ENCODE results near the gene SLC6A18. TPM values are rescaled to one million over a fixed set of nuclear protein-coding genes. Genes with fewer than 3 reads are reported as not detected.
"Not testable (repeated sequence)": the region's sequence is repeated elsewhere in the genome, so short reads cannot be mapped to it uniquely, and the experiment has no call there.

The SLC6A18 gene
- total RNA-seq, 1 experiment from 2014 or later: not detected

DNA sequence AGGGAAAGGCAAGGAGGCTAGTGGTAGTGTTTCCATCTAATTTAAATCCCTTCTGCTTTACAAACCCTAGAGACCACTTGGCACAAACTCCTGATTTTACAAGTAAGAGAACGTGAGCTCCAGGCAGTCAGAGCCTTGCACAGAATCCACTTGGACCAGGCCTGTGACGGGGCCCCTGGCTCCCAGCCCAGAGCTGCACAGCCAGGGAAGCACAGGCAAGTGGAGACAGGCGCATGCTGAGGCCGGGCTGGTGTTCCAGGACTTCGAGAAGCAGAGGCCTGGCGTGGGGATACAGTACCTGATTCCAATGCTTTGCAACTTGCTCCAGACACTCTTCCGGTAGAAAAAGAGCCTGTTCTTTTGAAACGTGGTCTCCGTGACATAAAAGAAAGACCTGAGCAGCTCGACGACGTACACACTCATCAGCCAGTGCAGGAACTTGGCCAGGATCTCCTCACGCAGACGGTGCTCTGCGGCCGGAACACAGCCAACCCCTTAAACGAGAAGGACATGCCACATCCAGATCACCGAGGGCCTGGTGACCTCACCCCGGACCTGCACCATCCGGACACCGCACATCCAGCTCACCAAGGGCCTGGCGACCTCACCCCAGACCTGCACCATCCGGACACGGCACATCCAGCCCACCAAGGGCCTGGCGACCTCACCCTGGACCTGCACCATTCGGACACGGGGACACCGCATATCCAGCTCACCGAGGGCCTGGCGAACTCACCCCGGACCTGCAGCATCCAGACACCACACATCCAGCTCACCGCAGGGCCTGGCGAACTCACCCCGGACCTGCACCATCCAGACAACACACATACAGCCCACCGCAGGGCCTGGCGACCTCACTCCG is 57.2 kb downstream of the SLC6A18 start:
- Histone ChIP-seq H3K27ac (no peak overlapping the region), H3K36me3 (peaks cover 30% of the 10 kb centered on the region), H3K27me3 (replicated peaks) (peaks cover 24% of the 10 kb centered on the region), H3K4me3 (no peak overlapping the region), H3K4me1 (replicated peaks) (no peaks in the 10 kb centered on the region), H3K9me3 (replicated peaks) (peaks cover 6% of the 10 kb centered on the region; the same call in 1 of the 2 replicates)
- DNase-seq (ENCODE audit: low read depth in 1 of 2, low spot score in 2 of 2): peak in 1 of 2 experiments; percentile 45

DNA sequence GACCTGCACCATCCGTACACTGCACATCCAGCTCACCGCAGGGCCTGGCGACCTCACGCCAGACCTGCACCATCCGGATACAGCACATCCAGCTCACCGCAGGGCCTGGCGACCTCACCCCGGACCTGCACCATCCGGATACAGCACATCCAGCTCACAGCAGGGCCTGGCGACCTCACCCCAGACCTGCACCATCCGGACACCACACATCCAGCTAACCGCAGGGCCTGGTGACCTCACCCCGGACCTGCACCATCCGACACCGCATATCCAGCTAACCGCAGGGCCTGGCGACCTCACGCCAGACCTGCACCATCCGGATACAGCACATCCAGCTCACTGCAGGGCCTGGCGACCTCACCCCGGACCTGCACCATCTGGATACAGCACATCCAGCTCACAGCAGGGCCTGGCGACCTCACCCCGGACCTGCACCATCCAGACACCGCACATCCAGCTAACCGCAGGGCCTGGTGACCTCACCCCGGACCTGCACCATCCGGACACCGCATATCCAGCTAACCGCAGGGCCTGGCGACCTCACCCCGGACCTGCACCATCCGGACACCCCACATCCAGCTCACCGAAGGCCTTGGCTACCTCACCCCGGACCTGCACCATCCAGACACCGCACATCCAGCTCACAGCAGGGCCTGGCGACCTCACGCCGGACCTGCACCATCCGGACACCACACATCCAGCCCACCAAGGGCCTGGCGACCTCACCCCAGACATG is 58.0 kb downstream of the SLC6A18 start:
- not testable (repeated sequence) for H3K27ac ChIP-seq; DNase-seq (ENCODE audit: low read depth in 1 of 2, low spot score in 2 of 2); H3K9me3 ChIP-seq (replicated peaks); H3K4me3 ChIP-seq; H3K4me1 ChIP-seq (replicated peaks)
- peaks cover 28% of the 10 kb centered on the region for H3K27me3 ChIP-seq (replicated peaks)
- H3K36me3 ChIP-seq: peaks cover 27% of the 10 kb centered on the region

DNA sequence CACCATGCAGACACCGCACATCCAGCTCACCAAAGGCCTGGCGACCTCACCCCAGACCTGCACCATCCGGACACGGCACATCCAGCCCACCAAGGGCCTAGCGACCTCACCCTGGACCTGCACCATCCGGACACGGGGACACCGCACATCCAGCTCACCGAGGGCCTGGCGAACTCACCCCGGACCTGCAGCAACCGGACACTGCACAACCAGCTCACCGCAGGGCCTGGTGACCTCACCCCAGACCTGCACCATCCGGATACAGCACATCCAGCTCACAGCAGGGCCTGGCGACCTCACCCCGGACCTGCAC is 58.5 kb downstream of the SLC6A18 start:
- not testable (repeated sequence) for H3K9me3 ChIP-seq (replicated peaks); H3K27ac ChIP-seq
- peaks cover 28% of the 10 kb centered on the region for H3K27me3 ChIP-seq (replicated peaks)

DNA sequence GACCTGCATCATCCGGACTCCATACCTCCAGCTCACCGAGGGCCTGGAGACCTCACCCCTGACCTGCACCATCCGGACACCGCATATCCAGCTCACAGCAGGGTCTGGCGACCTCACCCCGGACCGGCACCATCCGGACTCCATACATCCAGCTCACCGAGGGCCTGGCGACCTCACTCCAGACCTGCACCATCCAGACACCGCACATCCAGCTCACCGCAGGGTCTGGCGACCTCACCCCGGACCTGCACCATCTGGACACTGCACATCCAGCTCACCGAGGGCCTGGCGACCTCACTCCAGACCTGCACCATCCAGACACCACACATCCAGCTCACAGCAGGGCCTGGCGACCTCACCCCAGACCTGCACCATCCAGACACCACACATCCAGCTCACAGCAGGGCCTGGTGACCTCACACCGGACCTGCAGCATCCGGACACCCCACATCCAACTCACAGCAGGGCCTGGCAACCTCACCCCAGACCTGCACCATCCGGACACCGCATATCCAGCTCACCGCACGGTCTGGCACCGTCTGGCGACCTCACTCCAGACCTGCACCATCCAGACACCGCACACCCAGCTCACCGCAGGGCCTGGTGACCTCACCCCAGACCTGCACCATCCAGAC is 59.3 kb downstream of the SLC6A18 start:
- not testable (repeated sequence) for DNase-seq (ENCODE audit: low read depth in 1 of 2, low spot score in 2 of 2); H3K4me1 ChIP-seq (replicated peaks); H3K4me3 ChIP-seq; H3K27ac ChIP-seq
- H3K27me3 ChIP-seq (replicated peaks): peaks cover 28% of the 10 kb centered on the region
- H3K36me3 ChIP-seq: peaks cover 25% of the 10 kb centered on the region
- H3K9me3 ChIP-seq (replicated peaks): peaks cover 11% of the 10 kb centered on the region; the same call in 1 of the 2 replicates

More for the DNA sequence above, 58.5 kb downstream of the SLC6A18 start:
- DNase-seq (ENCODE audit: low read depth in 1 of 2, low spot score in 2 of 2); H3K4me3 ChIP-seq; H3K4me1 ChIP-seq (replicated peaks): not testable (repeated sequence)
- H3K36me3 ChIP-seq: peaks cover 29% of the 10 kb centered on the region

DNA sequence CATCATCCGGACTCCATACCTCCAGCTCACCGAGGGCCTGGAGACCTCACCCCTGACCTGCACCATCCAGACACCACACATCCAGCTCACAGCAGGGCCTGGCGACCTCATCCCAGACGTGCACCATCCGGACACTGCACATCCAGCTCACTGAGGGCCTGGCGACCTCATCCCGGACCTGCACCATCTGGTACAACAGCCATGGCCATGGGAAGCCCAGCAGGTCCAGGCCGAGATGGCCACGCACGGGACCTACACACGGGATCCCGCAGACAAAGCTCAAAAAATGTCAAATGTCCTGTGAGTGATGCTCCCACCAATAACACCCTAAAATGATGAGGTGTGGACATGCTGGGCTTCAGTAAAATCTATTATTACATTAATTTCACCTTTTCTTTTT is 60.0 kb downstream of the SLC6A18 start:
- no peak overlapping the region for H3K27ac ChIP-seq
- H3K4me3 ChIP-seq: no peak overlapping the region
- DNase-seq (ENCODE audit: low read depth in 1 of 2, low spot score in 2 of 2): peak in 1 of 2 experiments; percentile 52
- peaks cover 24% of the 10 kb centered on the region for H3K27me3 ChIP-seq (replicated peaks)
- peaks cover 6% of the 10 kb centered on the region; the same call in 1 of the 2 replicates for H3K9me3 ChIP-seq (replicated peaks)
- H3K36me3 ChIP-seq: peaks cover 18% of the 10 kb centered on the region
- H3K4me1 ChIP-seq (replicated peaks): no peaks in the 10 kb centered on the region

DNA sequence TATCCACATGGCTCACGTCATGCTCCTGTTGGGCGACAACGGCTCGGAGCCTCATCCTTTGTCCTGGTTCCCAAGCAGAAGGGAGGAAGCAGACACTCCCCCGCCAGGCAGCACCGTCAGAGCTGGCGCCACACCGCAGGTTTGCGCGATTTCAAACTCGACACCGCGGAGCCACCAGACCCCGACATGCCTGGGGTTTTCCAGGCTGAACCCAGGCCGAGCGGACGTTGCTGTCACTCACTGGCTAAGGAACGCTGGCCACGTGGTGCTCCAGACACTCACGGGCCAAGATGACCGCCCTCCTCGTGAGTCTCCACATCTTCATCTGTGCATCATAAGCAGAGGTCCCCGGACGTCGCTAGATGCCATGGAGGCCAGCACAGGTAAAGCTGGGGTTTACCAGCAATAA is 60.7 kb downstream of the SLC6A18 start:
- H3K4me3 ChIP-seq: no peak overlapping the region
- DNase-seq (ENCODE audit: low read depth in 1 of 2, low spot score in 2 of 2): peak in 1 of 2 experiments; percentile 53
- H3K27ac ChIP-seq: no peak overlapping the region
- H3K36me3 ChIP-seq: peaks cover 12% of the 10 kb centered on the region
- peaks cover 5% of the 10 kb centered on the region; the same call in 1 of the 2 replicates for H3K9me3 ChIP-seq (replicated peaks)
- no peaks in the 10 kb centered on the region for H3K4me1 ChIP-seq (replicated peaks)
- H3K27me3 ChIP-seq (replicated peaks): peaks cover 19% of the 10 kb centered on the region

DNA sequence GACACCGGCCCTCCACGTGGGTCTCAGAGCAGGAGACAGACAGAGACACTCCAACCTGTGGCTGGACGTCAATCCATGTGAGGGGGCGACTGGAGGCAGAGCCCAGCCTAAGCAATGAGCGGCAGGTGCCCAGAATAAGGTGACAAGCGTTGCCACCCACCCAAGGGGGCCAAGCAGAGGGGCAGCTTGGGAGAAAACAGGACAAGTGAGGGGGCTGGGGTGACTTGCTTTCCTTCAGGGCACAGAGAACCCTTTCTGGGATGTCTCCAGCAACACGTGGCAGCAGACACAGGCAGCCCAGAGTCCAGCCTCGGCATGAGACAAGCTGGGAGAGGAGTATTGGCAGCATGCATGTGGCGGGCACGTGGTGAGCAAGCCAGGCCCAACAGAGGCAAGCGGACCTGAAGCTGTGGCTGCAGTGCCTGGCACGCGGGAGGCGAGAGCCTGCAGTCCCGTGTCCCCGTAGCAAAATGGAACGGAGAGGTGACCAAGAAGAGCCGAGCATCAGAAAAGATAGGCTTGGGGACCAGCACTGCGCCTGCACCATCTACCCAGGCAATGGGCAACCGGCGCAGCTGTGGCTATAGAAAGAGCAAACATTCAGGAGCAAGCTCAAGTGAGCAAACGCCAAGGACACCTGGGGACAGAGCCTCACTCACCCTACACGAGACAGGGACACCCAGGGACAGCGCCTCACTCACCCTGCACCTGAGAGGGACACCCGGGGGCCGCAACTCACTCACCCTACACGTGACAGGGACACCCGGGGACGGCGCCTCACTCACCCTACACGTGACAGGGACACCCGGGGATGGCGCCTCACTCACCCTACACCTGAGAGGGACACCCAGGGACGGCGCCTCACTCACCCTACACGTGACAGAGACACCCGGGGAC is 63.5 kb downstream of the SLC6A18 start:
- H3K27ac ChIP-seq: no peak overlapping the region
- DNase-seq (ENCODE audit: low read depth in 1 of 2, low spot score in 2 of 2): no peak
- H3K9me3 ChIP-seq (replicated peaks): peaks cover 8% of the 10 kb centered on the region
- H3K36me3 ChIP-seq: peaks cover 24% of the 10 kb centered on the region
- peaks cover 20% of the 10 kb centered on the region for H3K27me3 ChIP-seq (replicated peaks)
- H3K4me3 ChIP-seq: no peak overlapping the region
- H3K4me1 ChIP-seq (replicated peaks): no peaks in the 10 kb centered on the region

DNA sequence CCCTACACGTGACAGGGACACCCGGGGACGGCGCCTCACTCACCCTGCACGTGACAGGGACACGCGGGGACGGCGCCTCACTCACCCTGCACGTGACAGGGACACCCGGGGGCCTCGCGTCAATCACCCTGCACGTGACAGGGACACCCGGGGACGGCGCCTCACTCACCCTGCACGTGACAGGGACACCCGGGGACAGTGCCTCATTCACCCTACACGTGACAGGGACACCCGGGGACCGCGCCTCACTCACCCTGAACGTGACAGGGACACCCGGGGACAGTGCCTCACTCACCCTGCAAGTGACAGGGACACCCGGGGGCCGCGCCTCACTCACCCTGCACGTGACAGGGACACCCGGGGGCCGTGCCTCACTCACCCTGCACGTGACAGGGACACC is 64.4 kb downstream of the SLC6A18 start:
- Histone ChIP-seq H3K36me3 (peaks cover 32% of the 10 kb centered on the region), H3K27me3 (replicated peaks) (peaks cover 29% of the 10 kb centered on the region), H3K9me3 (replicated peaks) (peaks cover 16% of the 10 kb centered on the region)
- H3K4me1 ChIP-seq (replicated peaks); DNase-seq (ENCODE audit: low read depth in 1 of 2, low spot score in 2 of 2); H3K4me3 ChIP-seq; H3K27ac ChIP-seq: not testable (repeated sequence)

DNA sequence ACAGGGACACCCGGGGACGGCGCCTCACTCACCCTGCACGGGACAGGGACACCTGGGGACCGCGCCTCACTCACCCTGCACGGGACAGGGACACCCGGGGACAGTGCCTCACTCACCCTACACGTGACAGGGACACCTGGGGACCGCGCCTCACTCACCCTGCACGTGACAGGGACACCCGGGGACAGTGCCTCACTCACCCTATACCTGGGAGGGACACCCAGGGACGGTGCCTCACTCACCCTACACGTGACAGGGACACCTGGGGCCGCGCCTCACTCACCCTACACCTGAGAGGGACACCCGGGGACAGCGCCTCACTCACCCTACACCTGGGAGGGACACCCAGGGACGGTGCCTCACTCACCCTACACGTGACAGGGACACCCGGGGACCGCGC is 65.8 kb downstream of the SLC6A18 start:
- Histone ChIP-seq H3K36me3 (peaks cover 28% of the 10 kb centered on the region), H3K9me3 (replicated peaks) (peaks cover 23% of the 10 kb centered on the region), H3K27me3 (replicated peaks) (peaks cover 32% of the 10 kb centered on the region)
- H3K4me3 ChIP-seq; H3K27ac ChIP-seq; DNase-seq (ENCODE audit: low read depth in 1 of 2, low spot score in 2 of 2); H3K4me1 ChIP-seq (replicated peaks): not testable (repeated sequence)

DNA sequence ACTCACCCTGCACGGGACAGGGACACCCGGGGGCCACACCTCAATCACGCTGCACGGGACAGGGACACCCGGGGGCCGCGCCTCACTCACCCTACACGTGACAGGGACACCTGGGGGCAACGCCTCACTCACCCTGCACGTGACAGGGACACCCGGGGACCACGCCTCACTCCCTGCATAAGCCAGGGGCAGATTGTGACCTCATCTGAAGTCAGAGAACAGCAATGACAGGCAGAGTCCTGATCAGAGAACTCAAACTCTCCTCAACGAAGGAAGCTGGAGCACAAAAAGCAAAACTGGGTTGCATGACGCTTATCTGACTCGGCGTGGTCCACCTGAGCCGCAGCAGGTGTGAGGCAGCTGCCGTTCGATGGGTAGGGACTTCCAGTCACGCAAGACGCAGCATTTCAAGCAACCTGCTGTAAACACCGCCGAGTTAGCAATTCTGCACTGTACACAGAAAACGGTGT is 66.5 kb downstream of the SLC6A18 start:
- H3K27me3 ChIP-seq (replicated peaks): peaks cover 39% of the 10 kb centered on the region
- peaks cover 25% of the 10 kb centered on the region for H3K36me3 ChIP-seq
- no peaks in the 10 kb centered on the region for H3K4me1 ChIP-seq (replicated peaks)
- no peak overlapping the region for H3K4me3 ChIP-seq
- H3K27ac ChIP-seq: no peak overlapping the region
- H3K9me3 ChIP-seq (replicated peaks): peaks cover 23% of the 10 kb centered on the region
- DNase-seq (ENCODE audit: low read depth in 1 of 2, low spot score in 2 of 2): peak in 1 of 2 experiments; percentile 43

DNA sequence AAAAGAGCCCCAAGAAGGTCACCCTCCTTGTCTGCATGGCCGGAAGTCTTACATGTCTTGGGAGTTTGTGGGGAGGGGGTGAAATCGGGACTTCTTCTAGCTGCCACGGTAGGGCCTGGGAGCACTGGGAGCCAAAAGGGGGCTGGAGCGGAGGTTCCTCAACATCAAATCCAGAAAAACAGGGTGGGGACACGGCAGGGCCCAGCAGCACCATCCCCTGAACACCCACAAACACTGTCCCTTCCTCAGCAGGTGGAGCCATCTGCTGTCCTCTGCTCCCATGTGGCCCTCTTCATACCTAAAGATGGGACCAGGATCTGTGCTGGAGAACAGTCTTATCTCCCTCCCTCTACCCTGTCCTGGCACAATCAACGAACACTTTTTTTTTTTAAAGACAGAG is 67.0 kb downstream of the SLC6A18 start:
- no peaks in the 10 kb centered on the region for H3K4me1 ChIP-seq (replicated peaks)
- peaks cover 23% of the 10 kb centered on the region for H3K9me3 ChIP-seq (replicated peaks)
- DNase-seq (ENCODE audit: low read depth in 1 of 2, low spot score in 2 of 2): peak in 1 of 2 experiments; percentile 35
- peaks cover 44% of the 10 kb centered on the region for H3K27me3 ChIP-seq (replicated peaks)
- H3K36me3 ChIP-seq: peaks cover 25% of the 10 kb centered on the region
- H3K27ac ChIP-seq: no peak overlapping the region
- no peak overlapping the region for H3K4me3 ChIP-seq

DNA sequence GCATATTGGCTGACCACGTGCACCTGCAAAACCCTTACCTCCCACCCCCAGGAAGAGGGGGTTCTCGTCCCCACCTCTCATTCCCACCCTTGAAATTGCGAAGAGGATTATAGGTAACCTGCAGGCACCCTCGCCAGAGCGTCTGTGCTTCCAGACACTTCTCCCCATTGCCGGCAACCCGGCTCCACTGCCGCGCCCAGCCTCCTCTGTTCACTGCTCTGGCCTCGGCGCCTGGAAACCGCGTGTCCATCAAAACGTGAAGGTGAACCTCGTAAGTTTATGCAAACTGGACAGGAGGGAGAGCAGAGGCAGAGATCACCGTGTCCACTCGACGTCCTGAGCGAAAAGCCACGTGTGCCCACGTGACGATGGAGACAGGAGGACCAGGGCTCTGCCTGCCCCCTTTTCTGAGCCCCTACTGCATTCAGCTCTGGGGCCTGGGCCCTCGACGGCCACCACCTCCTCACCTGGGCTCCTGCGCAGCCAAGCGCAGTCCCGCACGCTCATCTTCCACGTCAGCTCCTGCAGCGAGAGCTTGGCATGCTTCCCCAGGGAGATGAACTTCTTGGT is 67.8 kb downstream of the SLC6A18 start:
- Histone ChIP-seq H3K36me3 (peaks cover 25% of the 10 kb centered on the region), H3K27me3 (replicated peaks) (peaks cover 48% of the 10 kb centered on the region), H3K4me1 (replicated peaks) (no peaks in the 10 kb centered on the region), H3K9me3 (replicated peaks) (peaks cover 23% of the 10 kb centered on the region), H3K4me3 (no peak overlapping the region), H3K27ac (no peak overlapping the region)
- DNase-seq (ENCODE audit: low read depth in 1 of 2, low spot score in 2 of 2): no peak
